ENCODE measurements around the gene SNAP23. TPM values are rescaled to one million over a fixed set of nuclear protein-coding genes. Genes with fewer than 3 reads are reported as not detected.

The SNAP23 gene
- total and polyA plus RNA-seq, 2 of the 8 experiments (the other 6 are each of a cell fraction or from before 2014, with no cell fraction given) = 58.0 to 72.8 TPM

DNA sequence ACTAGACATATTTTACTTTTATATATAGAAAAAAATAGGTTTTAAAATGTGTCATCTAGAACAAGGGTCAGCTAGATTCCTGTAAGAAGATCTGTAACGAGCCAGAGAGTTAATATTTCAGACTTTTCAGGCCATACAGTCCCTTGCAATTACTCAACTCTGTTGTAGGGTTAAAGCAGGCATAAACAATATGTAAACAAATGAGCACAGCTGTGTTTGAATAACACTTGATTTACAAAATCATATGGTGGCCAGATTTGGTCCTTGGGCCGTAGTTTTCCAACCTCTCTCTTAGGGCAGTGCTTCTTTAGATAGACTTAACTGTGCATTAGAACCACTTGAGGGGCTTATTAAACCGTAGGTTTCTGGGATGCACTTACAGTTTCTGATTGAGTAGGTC, 33.5 kb downstream of the SNAP23 start (continued):
- TF ChIP-seq E2F6 (IDR thresholded peaks at IDR 0.05) (no peak), ZNF274 (IDR thresholded peaks at IDR 0.05; ENCODE audit: borderline replicate concordance, extremely low read depth, low read length) (no peak), ATF2 (IDR thresholded peaks at IDR 0.05; ENCODE audit: low read length) (no peak), TBP (IDR thresholded peaks at IDR 0.05; ENCODE audit: low read depth, low read length) (no peak), SIN3A (conservative IDR thresholded peaks at IDR 0.05 in 1 of 2, IDR thresholded peaks at IDR 0.05 in 1 of 2; ENCODE audit: low read depth in 1 of 2, low read length in 2 of 2) (no peak), SUZ12 (IDR thresholded peaks at IDR 0.05; ENCODE audit: low read length) (no peak)

All from H1 (cell line).